ENCODE data around the gene BLOC1S5.
"Not testable (repeated sequence)": the region's sequence is repeated elsewhere in the genome, so short reads cannot be mapped to it uniquely, and the experiment has no call there.

BLOC1S5 gene

GRCh38 chr6:8080362-8081151 lies 16.4 kb upstream of the BLOC1S5 start:
- no peak for DNase-seq (ENCODE audit: low read depth)

GRCh38 chr6:8079126-8079525 lies 14.9 kb upstream of the BLOC1S5 start:
- no peak for DNase-seq (ENCODE audit: low read depth)

GRCh38 chr6:8077991-8078390 lies 13.8 kb upstream of the BLOC1S5 start:
- no peak for DNase-seq (ENCODE audit: low read depth)

GRCh38 chr6:8075704-8076103 lies 11.5 kb upstream of the BLOC1S5 start:
- DNase-seq (ENCODE audit: low read depth): no peak

GRCh38 chr6:8075185-8075584 lies 11.0 kb upstream of the BLOC1S5 start:
- no peak for DNase-seq (ENCODE audit: low read depth)

GRCh38 chr6:8074213-8074612 lies 10.0 kb upstream of the BLOC1S5 start:
- DNase-seq (ENCODE audit: low read depth): no peak

- no peak for DNase-seq (ENCODE audit: low read depth)
Measured at GRCh38 chr6:8073758-8074157, 9.6 kb upstream of the BLOC1S5 start.

- DNase-seq (ENCODE audit: low read depth): no peak
Measured at GRCh38 chr6:8070718-8071117, 6.5 kb upstream of the BLOC1S5 start.

GRCh38 chr6:8069631-8070284 lies 5.6 kb upstream of the BLOC1S5 start:
- DNase-seq (ENCODE audit: low read depth): no peak

GRCh38 chr6:8069151-8069550 lies 5.0 kb upstream of the BLOC1S5 start:
- DNase-seq (ENCODE audit: low read depth): no peak

GRCh38 chr6:8066108-8066507 lies 1.9 kb upstream of the BLOC1S5 start:
- no peak for DNase-seq (ENCODE audit: low read depth)

- DNase-seq (ENCODE audit: low read depth): no peak
Measured at GRCh38 chr6:8065519-8065911, 1.3 kb upstream of the BLOC1S5 start.

- no peak for DNase-seq (ENCODE audit: low read depth)
Measured at GRCh38 chr6:8064638-8065518, 689 bp upstream of the BLOC1S5 start.

- no peak for DNase-seq (ENCODE audit: low read depth)
Measured at GRCh38 chr6:8061736-8062135, 2.5 kb downstream of the BLOC1S5 start.

GRCh38 chr6:8060346-8060745 lies 3.8 kb downstream of the BLOC1S5 start:
- no peak for DNase-seq (ENCODE audit: low read depth)

- DNase-seq (ENCODE audit: low read depth): no peak
Measured at GRCh38 chr6:8059129-8059528, 5.1 kb downstream of the BLOC1S5 start.

- no peak for DNase-seq (ENCODE audit: low read depth)
Measured at GRCh38 chr6:8057793-8058192, 6.4 kb downstream of the BLOC1S5 start.

- no peak for DNase-seq (ENCODE audit: low read depth)
Measured at GRCh38 chr6:8057263-8057662, 6.9 kb downstream of the BLOC1S5 start.

- DNase-seq (ENCODE audit: low read depth): no peak
Measured at GRCh38 chr6:8054276-8054675, 9.9 kb downstream of the BLOC1S5 start.

GRCh38 chr6:8047541-8048292 lies 16.5 kb downstream of the BLOC1S5 start:
- DNase-seq (ENCODE audit: low read depth): no peak

GRCh38 chr6:8045769-8046168 lies 18.4 kb downstream of the BLOC1S5 start:
- not testable (repeated sequence) for DNase-seq (ENCODE audit: low read depth)

GRCh38 chr6:8043221-8043620 lies 21.0 kb downstream of the BLOC1S5 start:
- no peak for DNase-seq (ENCODE audit: low read depth)
